Panc1 (cell line): ENCODE data around the gene GFER. TPM values are rescaled to one million over a fixed set of nuclear protein-coding genes. Genes with fewer than 3 reads are reported as not detected.

ENCODE experiments used
- ATAC-seq: fragments of 200-7000 bp; cut with Tn5 transposase; 2 replicates; pipeline ENCODE4 v1.9.1; 2020; ENCODE audit warnings: mild to moderate bottlenecking, moderate library complexity
- BruUV-seq: library from RNA; stranded (reverse); fragments of 400-500 nt; replicated peaks from 2 replicates; lab custom pipeline; 2021; lab: Mats Ljungman, UMichigan
- CTCF ChIA-PET: fragments of 300-600 bp; sonication (Branson Sonifier 250); formaldehyde crosslinking; loops from one replicate; lab custom pipeline; 2022; ENCODE audit warnings: antibody characterized with exemption; lab: Charles Lee
- POLR2A ChIA-PET: fragments of 300-600 bp; sonication (Branson Sonifier 250); formaldehyde crosslinking; loops from one replicate; lab custom pipeline; 2022; ENCODE audit warnings: antibody characterized with exemption; lab: Charles Lee
- DNase-seq: peaks from one replicate; pipeline ENCODE4 v3.0.0-alpha.2; 2010; ENCODE audit warnings: low read depth, low spot score
- H3K27ac ChIP-seq: 2 replicates; pipeline ENCODE4 v1.5.1; 2011; ENCODE audit warnings: mild to moderate bottlenecking, low read length, inconsistent platforms
- H3K27me3 ChIP-seq: fragments of 200-500 bp; sonication (Bioruptor generic); 2 replicates; pipeline ENCODE4 v1.6.0; 2014; ENCODE audit warnings: low read length, inconsistent platforms; ENCODE audit not compliant: control insufficient read depth, insufficient read depth
- H3K36me3 ChIP-seq: fragments of 200-500 bp; sonication (Bioruptor generic); 2 replicates; pipeline ENCODE4 v1.5.1; 2014; ENCODE audit warnings: inconsistent platforms, mild to moderate bottlenecking, low read length, moderate library complexity; ENCODE audit not compliant: control insufficient read depth, insufficient read depth
- H3K4me1 ChIP-seq: 2 replicates; pipeline ENCODE4 v1.5.1; 2011; ENCODE audit warnings: inconsistent platforms, mild to moderate bottlenecking, low read length, moderate library complexity; ENCODE audit not compliant: control insufficient read depth, insufficient read depth
- H3K4me3 ChIP-seq, 2 experiments: 2 replicates each; pipeline ENCODE4 v1.5.1; 2011 to 2012; ENCODE audit warnings: low read depth in 2 of 2, low read length in 2 of 2, mild to moderate bottlenecking in 2 of 2, inconsistent platforms in 1 of 2, moderate library complexity in 1 of 2
- H3K9me3 ChIP-seq: fragments of 200-500 bp; sonication (Bioruptor generic); 2 replicates; pipeline ENCODE4 v1.5.1; 2014; ENCODE audit warnings: low read depth, mild to moderate bottlenecking, inconsistent platforms, low read length, moderate library complexity; ENCODE audit not compliant: control insufficient read depth, insufficient read depth
- POLR2AphosphoS5 ChIP-seq: IDR thresholded peaks from 2 replicates; pipeline ENCODE4 v1.6.1; 2012; ENCODE audit warnings: mild to moderate bottlenecking, low read depth, low read length, moderate library complexity
- SIN3A ChIP-seq: IDR thresholded peaks from 2 replicates; pipeline ENCODE4 v1.6.1; 2012; ENCODE audit warnings: low read depth, mild to moderate bottlenecking, low read length, moderate library complexity, borderline replicate concordance; ENCODE audit not compliant: insufficient read depth
- TCF7L2 ChIP-seq: IDR thresholded peaks from 2 replicates; pipeline ENCODE4 v1.6.1; 2011; ENCODE audit warnings: mild to moderate bottlenecking, low read depth, low read length, inconsistent platforms
- in situ Hi-C: cut with HindIII; loops from 2 replicates; pipeline ENCODE4 v1.10.0; 2016; ENCODE audit warnings: low sequenced_read_pairs, low pct_unique_long_range_greater_than_20kb
- intact Hi-C: fragments of 100-400 bp; cut with micrococcal nuclease; formaldehyde crosslinking; loops from one replicate; pipeline ENCODE4 v1.10.0; 2022; ENCODE audit not compliant: unreplicated experiment
- total RNA-seq: library from RNA; stranded (reverse); gene quantifications from one replicate; pipeline ENCODE4 v1.2.1, GENCODE V29; 2021; ENCODE audit not compliant: unreplicated experiment
- TF ChIP-seq, protein P1 (sequence below): fragments of 450-650 bp; IDR thresholded peaks from 2 replicates; pipeline ENCODE4 v1.5.1; 2017; ENCODE audit warnings: mild to moderate bottlenecking
- TF ChIP-seq, protein P2 (sequence below), 2 experiments: IDR thresholded peaks; 2 replicates each; pipeline ENCODE4 v1.6.1; 2011 to 2012; ENCODE audit warnings: low read depth in 2 of 2, control low read depth in 1 of 2, low read length in 1 of 2, mild to moderate bottlenecking in 1 of 2, moderate library complexity in 1 of 2; ENCODE audit not compliant: insufficient read depth in 1 of 2

Gene GFER
- total RNA-seq, 1 experiment from 2014 or later = 49.2 TPM

DNA sequence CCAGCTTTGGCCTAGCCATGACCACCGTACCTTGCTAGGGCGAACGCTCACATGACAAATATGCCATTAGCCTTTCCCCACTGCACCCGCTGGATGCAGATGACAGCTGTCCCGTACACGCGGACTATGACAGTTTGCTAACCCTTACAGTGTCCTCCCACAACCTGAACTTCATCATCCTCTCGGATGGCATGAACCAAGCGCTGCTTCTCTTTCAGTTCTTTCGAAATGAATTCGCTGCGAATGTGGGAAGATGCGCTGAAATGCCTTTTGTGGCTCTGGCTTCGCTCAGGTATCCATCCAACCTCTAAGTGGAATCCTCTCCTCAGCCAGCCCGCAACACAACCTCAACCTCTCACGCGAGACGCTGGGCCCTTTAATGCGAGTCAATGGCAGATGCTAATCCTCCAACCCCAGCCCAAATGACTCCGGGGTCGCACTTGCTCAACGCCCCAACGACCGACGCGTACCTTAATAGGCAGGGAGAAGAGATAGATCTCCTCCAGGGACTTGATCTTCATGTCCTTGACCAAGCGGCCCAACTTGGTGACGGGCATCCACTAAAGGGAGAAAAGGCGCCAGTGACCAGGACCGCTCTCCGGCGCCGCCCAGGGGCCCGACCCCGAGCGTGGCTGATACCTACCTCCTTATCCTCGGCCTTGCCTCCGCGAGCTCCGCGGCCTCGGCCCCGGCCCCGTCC is 20.0 kb upstream of the GFER start:
- TF ChIP-seq SIN3A (no peak), POLR2AphosphoS5 (no peak), TCF7L2 (no peak)
- TF ChIP-seq, protein P1, sequence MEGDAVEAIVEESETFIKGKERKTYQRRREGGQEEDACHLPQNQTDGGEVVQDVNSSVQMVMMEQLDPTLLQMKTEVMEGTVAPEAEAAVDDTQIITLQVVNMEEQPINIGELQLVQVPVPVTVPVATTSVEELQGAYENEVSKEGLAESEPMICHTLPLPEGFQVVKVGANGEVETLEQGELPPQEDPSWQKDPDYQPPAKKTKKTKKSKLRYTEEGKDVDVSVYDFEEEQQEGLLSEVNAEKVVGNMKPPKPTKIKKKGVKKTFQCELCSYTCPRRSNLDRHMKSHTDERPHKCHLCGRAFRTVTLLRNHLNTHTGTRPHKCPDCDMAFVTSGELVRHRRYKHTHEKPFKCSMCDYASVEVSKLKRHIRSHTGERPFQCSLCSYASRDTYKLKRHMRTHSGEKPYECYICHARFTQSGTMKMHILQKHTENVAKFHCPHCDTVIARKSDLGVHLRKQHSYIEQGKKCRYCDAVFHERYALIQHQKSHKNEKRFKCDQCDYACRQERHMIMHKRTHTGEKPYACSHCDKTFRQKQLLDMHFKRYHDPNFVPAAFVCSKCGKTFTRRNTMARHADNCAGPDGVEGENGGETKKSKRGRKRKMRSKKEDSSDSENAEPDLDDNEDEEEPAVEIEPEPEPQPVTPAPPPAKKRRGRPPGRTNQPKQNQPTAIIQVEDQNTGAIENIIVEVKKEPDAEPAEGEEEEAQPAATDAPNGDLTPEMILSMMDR = no peak; the same call in 1 of the 2 replicates
- TF ChIP-seq, protein P2, sequence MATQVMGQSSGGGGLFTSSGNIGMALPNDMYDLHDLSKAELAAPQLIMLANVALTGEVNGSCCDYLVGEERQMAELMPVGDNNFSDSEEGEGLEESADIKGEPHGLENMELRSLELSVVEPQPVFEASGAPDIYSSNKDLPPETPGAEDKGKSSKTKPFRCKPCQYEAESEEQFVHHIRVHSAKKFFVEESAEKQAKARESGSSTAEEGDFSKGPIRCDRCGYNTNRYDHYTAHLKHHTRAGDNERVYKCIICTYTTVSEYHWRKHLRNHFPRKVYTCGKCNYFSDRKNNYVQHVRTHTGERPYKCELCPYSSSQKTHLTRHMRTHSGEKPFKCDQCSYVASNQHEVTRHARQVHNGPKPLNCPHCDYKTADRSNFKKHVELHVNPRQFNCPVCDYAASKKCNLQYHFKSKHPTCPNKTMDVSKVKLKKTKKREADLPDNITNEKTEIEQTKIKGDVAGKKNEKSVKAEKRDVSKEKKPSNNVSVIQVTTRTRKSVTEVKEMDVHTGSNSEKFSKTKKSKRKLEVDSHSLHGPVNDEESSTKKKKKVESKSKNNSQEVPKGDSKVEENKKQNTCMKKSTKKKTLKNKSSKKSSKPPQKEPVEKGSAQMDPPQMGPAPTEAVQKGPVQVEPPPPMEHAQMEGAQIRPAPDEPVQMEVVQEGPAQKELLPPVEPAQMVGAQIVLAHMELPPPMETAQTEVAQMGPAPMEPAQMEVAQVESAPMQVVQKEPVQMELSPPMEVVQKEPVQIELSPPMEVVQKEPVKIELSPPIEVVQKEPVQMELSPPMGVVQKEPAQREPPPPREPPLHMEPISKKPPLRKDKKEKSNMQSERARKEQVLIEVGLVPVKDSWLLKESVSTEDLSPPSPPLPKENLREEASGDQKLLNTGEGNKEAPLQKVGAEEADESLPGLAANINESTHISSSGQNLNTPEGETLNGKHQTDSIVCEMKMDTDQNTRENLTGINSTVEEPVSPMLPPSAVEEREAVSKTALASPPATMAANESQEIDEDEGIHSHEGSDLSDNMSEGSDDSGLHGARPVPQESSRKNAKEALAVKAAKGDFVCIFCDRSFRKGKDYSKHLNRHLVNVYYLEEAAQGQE (IDR thresholded peaks at IDR 0.05; ENCODE audit: insufficient read depth in 1 of 2, low read depth in 2 of 2, low read length in 1 of 2) = no peak
- DNase-seq (no peak), ATAC-seq (peak; percentile 2)
- no peaks in the 10 kb centered on the region for H3K9me3 ChIP-seq
- POLR2A ChIA-PET = interaction anchor here (0.6 to 1.1 kb wide), 8 partner anchors 20 to 915 kb away, joined by 3 to 13 read pairs (median 10); partner anchors contain the start of genes GFER, NTHL1 and TSC2
- H3K27ac ChIP-seq = peak overlapping the region; percentile 96
- peaks cover 12% of the 10 kb centered on the region for H3K4me1 ChIP-seq
- CTCF ChIA-PET = interaction anchor here (0.5 to 0.7 kb wide), 2 partner anchors 21 to 62 kb away, joined by 4 to 6 read pairs; partner anchors contain the start of gene MSRB1
- BruUV-seq = no TSS peak
- in situ Hi-C loops (no loop called here), intact Hi-C loops (no loop called here)
- peaks cover 11% of the 10 kb centered on the region for H3K36me3 ChIP-seq
- no peaks in the 10 kb centered on the region for H3K27me3 ChIP-seq
- H3K4me3 ChIP-seq = peak overlapping the region; percentile 99

DNA sequence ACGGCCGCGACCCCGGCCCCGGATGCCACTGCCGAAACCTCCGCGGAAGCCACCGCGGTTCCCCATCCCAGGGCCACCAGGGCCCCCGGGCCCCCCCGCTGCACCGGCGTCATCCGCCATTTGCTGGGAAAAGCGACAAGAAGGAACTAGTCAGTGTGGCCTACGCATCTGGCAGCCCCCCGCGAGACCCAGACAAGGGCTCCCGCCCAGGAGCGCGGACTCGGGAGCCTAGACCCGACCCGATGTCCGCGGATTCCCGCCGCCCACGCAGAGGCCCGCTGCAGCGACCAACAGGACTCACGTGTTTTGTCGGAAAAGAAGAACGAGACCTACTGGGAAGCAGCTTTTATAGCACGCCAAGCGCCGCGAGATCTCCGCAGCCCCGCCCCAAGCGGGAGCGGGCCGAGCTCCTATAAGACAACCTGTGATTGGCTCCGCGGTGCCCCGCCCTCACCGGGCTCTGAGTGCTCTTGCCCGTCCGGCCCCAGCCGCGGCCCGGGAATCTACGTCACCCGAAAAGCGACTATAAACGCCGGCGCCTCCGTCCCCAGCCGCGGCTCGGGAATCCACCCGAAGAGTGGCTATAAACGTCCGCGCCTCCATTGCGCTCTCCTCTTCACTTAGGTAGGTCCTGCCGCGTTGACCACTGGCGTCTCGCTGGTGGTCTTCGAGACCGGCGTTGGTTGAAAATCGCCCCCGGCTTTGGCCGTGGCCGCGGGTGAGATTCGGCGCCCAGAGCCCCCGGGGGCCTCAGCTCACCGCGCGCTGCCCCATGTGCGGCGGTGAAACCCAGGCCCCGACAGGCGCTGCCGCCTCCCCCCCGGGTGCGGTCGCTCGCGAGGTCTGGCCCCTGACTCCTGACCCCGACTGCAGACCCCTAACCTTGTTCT is 19.2 kb upstream of the GFER start, which contains the start of gene RPS2:
Gene RPS2, minus strand, starts transcription at position 321 of the 890 bp plus-strand sequence. Its CDS starts 201 bp downstream, at position 120.
- peaks cover 12% of the 10 kb centered on the region for H3K4me1 ChIP-seq
- BruUV-seq = no TSS peak
- no peaks in the 10 kb centered on the region for H3K27me3 ChIP-seq
- intact Hi-C loops = no loop called here
- H3K27ac ChIP-seq = peak within 1 kb of the TSS; percentile 96
- ChIA-PET POLR2A (interaction anchor here (0.6 to 1.1 kb wide), 11 partner anchors 17 to 916 kb away, joined by 3 to 13 read pairs (median 9); partner anchors contain the start of genes GFER, NTHL1 and TSC2), CTCF (interaction anchor here (0.5 to 0.7 kb wide), 2 partner anchors 22 to 63 kb away, joined by 4 to 6 read pairs; partner anchors contain the start of gene MSRB1)
- TF ChIP-seq, protein P2 (IDR thresholded peaks at IDR 0.05; ENCODE audit: insufficient read depth in 1 of 2, low read depth in 2 of 2, low read length in 1 of 2) = 0 out of 4 replicates have a peak, but pooled peaks of 1 of the 2 experiments have one; percentile 36
- TF ChIP-seq POLR2AphosphoS5 = peak; percentile 100
- TF ChIP-seq, protein P1 = no peak
- no peak for TF ChIP-seq TCF7L2
- TF ChIP-seq SIN3A = peak; percentile 95; the same call in 1 of the 2 replicates
- ATAC-seq (peak; percentile 83), DNase-seq (peak; percentile 89)
- in situ Hi-C loops = no loop called here
- peak within 1 kb of the TSS; percentile 99 for H3K4me3 ChIP-seq
- H3K36me3 ChIP-seq = peaks cover 11% of the 10 kb centered on the region
- H3K9me3 ChIP-seq = no peaks in the 10 kb centered on the region
